GM21528 (cell line): ENCODE results near the gene EFCAB12.

ENCODE experiments used
- ATAC-seq: cut with Tn5 transposase; IDR thresholded peaks from one replicate; pipeline ENCODE4 v1.9.1; 2021; ENCODE audit warnings: mild to moderate bottlenecking, moderate library complexity; ENCODE audit not compliant: unreplicated experiment, low FRiP score

Gene EFCAB12

GRCh38 chr3:129428376-129429079, at the start of gene EFCAB12:
EFCAB12 (minus strand) TSS chr3:129428636; CDS start chr3:129428488, 148 bp downstream.
- ATAC-seq: peak; percentile 83

DNA sequence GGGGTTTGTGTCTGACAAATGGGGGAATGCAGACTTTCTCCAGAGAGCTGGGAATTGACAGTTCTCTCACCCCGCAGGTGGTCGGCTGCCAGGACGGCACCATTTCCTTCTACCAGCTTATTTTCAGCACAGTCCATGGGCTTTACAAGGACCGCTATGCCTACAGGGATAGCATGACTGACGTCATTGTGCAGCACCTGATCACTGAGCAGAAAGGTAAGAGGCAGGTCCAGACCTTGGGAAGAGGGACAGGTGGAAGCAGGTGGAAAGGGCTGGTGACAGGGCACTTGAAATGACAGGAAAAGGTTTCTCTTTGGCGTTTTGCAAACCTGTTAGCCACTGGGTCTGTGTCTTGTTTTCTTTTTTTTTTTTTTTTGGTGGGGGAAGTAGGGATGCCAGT, 48.1 kb upstream of the EFCAB12 start:
- ATAC-seq: no peak

DNA sequence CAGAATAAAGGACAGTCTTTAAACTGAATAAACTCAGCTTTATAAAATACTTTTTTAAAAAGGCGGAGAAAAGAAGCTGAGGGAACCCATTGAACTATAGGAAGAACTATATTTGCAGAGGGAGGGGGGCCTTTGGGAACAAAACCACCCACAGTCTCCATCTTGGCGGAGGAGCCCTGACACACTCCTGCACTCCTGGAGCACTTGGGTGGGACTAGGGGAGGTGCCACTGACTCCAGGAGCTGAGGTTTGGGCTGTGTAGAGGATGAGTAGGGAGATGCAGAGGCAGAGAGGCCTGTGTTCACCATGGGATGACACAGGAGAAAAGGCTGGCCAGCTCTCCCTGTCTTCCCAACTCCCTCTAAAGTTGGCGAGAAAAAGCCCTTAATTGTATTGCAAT, 47.4 kb upstream of the EFCAB12 start:
- ATAC-seq: no peak

DNA sequence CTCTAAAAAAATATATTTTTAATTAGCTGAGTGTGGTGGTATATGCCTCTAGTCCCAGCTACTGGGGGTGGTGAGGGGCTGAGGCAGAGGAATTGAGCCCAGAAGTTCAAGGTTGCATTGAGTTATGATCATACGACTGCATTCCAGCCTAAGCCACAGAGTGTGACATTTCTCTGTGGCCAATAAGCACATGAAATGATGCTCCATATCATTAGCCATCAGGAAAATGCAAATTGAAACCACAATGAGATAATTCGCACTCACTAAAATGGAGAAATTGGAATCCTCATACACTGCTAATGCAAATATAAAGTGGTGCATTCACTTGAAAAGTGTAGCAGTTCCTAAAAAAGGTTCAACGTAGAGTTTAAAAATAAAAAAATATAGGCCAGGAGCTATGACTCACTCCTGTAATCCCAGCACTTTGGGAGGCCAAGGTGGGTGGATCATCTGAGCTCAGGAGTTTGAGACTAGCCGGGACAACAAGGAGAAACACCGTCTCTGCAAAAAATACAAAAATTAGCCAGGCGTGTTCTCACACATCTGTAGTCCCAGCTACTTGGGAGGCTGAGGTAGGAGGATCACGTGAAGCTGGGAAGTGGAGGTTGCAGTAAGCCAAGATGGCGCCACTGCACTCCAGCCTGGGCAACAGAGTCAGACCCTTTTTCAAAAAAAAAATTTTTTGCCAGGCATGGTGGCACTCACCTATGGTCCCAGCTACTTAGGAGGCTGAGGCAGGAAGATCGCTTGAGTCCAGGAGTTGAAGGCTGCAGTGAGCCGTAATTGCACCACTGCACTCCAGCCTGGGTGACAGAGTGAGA, 46.8 kb upstream of the EFCAB12 start:
- ATAC-seq: no peak

DNA sequence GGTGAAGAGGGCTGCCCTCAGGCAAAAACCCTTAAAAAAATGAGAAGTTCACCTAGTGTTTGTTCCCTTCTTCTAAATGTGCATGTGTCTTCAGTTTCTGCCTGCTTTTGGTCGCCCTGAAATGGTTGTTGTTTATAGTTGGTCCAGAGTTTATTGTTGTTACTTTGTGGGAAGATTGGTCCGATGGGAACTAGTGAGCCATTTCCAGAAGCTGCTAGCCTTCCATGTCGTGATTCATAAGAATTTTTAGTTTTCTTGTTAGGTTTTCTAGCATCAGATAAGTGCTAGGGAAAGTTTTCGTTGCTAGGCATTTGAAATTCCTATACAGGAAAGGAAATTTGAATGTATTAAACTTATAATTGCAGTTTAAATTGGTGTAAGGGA, 45.3 kb upstream of the EFCAB12 start:
- no peak for ATAC-seq

DNA sequence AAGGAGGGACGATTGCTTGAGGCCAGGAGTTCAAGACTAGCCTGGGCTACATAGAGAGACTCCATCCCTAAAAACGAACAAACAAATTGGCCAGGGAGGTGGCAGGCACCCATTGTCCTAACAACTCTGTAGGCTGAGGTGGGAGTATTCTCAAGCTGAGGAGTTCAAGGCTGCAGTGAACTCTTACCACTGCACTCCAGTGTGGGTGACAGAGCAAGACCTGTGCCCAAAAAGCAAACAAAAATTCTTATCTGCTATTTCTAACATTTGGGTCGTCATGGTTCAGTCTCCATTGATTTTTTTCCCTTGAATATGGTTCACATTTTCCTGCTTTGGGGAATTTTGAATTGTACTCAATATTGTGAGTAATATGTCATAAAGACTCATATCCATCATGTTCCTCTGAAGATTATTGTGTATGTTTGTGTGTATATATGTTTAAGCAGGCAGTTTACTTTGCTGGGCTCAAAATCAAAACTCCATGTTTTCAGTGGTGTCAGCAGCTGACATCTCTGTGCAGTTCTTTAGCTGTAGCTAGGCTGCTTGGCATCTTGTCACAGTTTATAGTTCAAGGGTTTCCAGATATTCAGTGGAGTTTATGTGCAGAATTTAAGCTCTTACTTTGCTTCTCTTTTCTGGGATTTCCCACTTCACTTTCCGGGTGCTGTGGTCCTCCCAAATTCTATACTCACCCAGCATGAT, 44.8 kb upstream of the EFCAB12 start:
- ATAC-seq: no peak

DNA sequence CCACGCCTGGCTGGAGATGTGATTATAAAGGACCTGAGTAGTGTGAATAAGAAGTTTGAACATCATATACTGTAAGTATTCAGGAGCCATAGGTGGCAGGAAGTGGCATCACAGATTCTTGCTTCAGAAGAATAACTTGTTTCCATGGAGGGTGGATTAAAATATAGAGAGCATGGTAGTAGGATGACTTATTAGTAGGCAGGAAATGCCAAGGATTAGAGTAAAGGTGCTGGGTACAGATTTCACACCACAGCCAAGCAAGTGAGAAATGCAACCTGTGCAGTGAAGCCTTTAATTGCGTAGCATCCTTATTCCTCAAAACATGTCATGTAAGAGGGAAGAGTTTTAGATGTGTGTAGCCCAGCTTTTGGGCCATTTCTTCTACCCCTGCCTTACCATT, 42.4 kb upstream of the EFCAB12 start:
- ATAC-seq: no peak

DNA sequence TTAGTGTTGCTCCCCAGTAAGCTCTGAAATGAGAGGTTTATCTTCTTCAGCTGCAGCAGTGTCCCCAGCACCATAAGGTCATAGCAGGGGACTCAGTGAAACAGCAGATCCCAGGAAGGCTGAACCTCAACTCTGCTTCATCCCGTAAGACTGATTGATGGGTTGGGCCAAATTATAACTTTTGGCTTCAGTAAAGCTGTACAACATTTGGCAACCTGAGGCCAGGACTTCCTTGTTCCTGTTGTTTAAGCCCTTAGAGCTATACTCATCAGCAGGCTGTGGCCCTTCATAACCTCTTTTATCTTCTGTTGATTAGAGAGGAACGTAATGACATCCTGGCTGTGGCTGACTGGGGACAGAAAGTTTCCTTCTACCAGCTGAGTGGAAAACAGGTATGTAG, 40.6 kb upstream of the EFCAB12 start:
- ATAC-seq: no peak

GRCh38 chr3:129467932-129468331, 39.5 kb upstream of the EFCAB12 start:
- no peak for ATAC-seq

GRCh38 chr3:129463716-129464115, 35.3 kb upstream of the EFCAB12 start:
- ATAC-seq: no peak

- no peak for ATAC-seq
These were observed 34.7 kb upstream of the EFCAB12 start for GRCh38 chr3:129463094-129463493.

DNA sequence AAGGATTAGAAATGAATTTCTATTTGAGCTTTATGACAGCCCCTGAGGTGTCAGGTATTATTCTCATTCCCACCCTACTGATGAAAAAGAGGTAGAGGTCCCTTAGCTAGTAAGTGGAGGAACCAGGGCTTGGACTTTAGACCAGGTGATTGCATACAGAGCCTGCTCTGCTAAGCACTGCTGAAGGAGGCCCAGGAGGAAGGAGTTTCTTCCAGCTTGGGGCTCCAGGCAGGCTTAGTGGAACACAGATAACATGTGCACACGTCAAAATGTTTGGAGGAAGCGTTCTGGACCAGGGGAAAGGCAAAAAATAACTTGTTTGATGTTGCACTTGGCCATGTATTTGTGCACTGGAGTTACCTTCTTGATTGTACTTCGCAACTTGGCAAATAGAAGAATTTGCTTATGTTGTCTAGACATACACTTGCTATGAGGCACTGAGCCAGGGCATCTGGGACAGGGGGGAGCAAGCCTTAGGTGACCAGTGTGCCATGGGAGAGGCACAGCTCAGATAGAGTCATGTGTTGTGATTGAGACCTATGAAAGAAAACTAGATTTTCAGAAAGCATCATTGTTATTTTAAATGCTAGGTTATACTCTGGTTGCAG, 34.0 kb upstream of the EFCAB12 start:
- no peak for ATAC-seq

DNA sequence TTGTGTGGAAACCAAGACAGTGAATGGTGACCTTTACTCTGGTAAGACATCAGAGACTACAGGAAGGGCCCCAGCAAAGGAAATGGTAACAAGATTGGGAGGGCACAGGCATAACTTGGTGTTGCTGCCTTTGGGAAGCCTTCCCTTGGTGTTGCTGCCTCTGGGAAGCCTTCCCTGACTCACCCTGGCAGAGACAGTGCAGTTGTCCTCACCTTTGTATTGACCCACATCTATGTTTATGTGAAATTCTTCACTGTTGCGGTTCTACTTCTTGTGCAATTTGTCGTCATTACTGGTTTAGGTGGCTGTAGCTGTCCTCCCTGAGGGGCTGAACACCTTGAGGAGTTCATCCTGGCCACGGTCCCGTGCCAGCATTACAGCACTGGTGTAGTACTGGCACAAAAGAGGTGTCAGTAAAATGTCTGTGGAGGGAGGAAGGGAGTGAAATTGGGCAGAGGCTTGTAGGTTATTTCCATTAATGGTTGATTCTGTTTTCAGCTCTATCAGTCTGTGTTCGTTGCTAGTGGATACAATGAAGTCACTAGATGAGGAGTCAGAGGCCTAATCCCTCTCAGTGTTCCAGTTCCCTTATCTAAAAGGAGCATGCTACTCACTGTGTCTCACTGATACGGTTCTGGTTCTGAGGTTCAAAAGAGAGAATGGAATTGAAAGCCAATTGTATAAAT, 33.2 kb upstream of the EFCAB12 start:
- no peak for ATAC-seq

DNA sequence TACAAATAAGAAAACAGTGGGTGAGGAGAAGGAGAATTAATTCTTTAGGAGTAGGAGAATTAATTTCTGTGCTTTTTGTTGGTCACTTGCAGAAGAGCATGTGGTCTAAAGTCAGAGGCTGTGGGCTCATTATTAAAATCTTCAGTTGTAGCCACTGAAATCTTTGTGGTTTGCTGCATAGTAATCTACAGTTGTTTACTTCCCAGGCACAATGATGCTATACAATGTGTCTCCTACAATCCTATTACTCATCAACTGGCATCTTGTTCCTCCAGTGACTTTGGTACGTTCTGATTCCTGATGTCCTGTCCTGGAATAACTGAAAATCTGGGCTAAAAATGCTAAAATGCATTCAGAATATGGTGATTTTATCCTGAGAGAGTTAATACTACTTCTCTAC, 32.6 kb upstream of the EFCAB12 start:
- ATAC-seq: no peak

- no peak for ATAC-seq
These were observed 32.1 kb upstream of the EFCAB12 start for GRCh38 chr3:129460572-129460971.

- ATAC-seq: no peak
These were observed 31.7 kb upstream of the EFCAB12 start for GRCh38 chr3:129460155-129460554.

DNA sequence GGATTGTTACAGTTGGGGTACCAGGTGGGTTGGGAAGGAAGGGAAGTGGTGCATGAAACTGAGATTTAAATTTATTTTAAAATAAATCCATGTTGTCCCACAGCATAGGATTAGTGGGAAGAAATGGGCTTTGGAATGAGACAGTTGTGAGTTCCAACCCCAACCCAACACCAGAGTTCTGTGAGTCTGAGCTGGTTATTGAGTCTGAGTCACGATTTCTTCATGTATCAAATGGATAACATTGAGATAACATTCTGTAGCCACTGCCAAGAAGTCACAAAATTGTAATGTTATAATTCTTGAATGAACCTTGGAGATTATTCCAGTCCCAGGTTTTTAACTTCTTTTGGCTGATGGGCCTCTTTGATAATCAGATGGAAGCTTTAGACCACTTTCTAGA, 25.3 kb upstream of the EFCAB12 start:
- ATAC-seq: no peak

DNA sequence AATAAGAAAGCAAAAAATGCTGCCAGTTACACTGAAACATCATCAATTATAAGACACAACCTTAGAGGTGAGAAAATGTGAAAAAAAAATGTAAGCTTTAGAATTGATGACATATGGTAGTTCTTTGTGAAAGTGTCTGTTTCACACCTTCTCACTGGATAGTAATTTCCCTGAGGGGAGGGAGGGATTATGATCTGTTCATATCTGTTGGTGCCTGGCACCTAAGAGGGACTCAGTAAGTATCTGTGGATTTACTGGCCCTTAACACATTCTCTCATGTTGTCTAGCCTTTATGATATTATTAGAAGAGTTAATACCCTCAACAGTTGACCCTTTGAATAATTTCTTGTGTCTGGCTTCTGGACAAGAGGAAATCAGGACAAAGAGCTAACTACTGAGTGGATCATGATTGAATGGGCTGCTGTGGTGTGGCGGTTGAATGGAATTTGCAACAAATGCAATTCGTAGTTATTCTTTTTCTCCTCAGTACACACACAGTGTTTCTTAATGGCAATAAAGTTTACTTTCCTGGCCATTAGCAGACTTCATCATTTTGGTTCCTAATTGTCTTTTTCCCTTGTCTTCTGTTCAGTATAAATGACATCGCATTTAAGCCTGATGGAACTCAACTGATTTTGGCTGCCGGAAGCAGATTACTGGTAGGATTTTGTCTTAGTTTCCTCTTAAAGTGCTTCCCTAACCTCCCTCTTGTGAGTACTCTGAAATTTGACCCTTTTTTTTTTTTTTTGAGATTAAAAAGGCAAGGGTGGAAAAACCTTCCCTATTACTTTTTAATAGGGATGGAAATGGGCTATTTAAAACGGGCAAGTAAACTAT, 21.1 kb upstream of the EFCAB12 start:
- no peak for ATAC-seq

DNA sequence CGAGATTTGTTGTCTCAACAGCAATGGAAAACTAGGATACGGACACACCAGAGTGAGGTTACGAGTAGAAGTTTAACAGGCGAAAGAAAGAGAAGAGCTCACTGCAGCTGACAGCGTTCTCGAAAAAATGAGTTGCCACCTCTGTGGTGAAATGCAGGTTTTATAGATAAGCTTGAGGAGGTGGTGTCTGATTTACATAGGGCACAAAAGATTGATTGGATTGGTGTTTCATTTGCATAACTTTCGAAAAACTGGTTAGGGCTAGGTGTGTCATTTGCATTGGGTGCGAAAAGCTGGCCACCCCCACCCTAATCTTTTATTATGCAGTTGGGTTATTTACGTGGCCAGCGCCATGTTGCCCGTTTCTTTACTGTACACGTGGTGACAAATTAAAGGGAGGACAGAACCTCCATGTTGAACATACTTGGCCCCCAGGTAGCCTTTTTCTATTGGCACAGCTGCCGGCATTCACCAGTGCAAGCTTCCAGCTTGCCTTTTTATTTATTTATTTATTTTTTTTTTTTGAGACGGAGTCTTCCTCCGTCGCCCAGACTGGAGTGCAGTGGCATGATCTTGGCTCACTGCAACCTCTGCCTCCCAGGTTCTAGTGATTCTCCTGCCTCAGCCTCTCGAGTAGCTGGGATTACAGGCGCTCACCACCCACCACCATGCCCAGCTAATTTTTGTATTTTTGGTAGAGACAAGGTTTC, 19.9 kb upstream of the EFCAB12 start:
- ATAC-seq: no peak
